ENCODE measurements around the gene MED16.
A peak's percentile ranks its signal among the peaks of the same experiment; 100 is the strongest.
"Not testable (repeated sequence)": the region's sequence is repeated elsewhere in the genome, so short reads cannot be mapped to it uniquely, and the experiment has no call there.

MED16 gene

GRCh38 chr19:869245-870177 is 23.5 kb downstream of the MED16 start:
- peak; percentile 18 for DNase-seq

- DNase-seq, result no peak
Observed at GRCh38 chr19:868458-869244, 24.3 kb downstream of the MED16 start.

- no peak for DNase-seq
Observed at GRCh38 chr19:867855-868457, 25.0 kb downstream of the MED16 start.

GRCh38 chr19:867301-867793 is 25.6 kb downstream of the MED16 start:
- no peak for DNase-seq

GRCh38 chr19:866769-867300 is 26.2 kb downstream of the MED16 start:
- DNase-seq, result no peak

GRCh38 chr19:863315-863620 is 29.7 kb downstream of the MED16 start:
- peak; percentile 31 for DNase-seq

- peak; percentile 58 for DNase-seq
Observed at GRCh38 chr19:862581-863314, 30.2 kb downstream of the MED16 start.

- peak; percentile 59 for DNase-seq
Observed at GRCh38 chr19:861756-862580, 31.0 kb downstream of the MED16 start.

- no peak for DNase-seq
Observed at GRCh38 chr19:861141-861755, 31.7 kb downstream of the MED16 start.

- peak; percentile 40 for DNase-seq
Observed at GRCh38 chr19:858868-859843, 33.8 kb downstream of the MED16 start, which contains the start of gene CFD. CFD (plus strand) TSS chr19:859664; CDS start chr19:859690, 26 bp downstream.

- no peak for DNase-seq
Observed at GRCh38 chr19:858284-858683, 34.7 kb downstream of the MED16 start.

- DNase-seq, result no peak
Observed at GRCh38 chr19:855566-856120, 37.3 kb downstream of the MED16 start.

GRCh38 chr19:855142-855541 is 37.8 kb downstream of the MED16 start:
- DNase-seq, result no peak

GRCh38 chr19:854549-854948 is 38.4 kb downstream of the MED16 start:
- DNase-seq, result no peak

- DNase-seq, result not testable (repeated sequence)
Observed at GRCh38 chr19:853614-854220, 39.3 kb downstream of the MED16 start.

GRCh38 chr19:853014-853585 is 39.9 kb downstream of the MED16 start:
- DNase-seq, result no peak

GRCh38 chr19:852136-853013 is 40.6 kb downstream of the MED16 start, which contains the start of gene ELANE:
ELANE (plus strand) TSS chr19:852303; CDS start chr19:852329, 26 bp downstream.
- DNase-seq, result no peak

Measured in inflammatory macrophage treated with lipopolysaccharide for 4 hours (primary cell).